B cell (primary cell): ENCODE measurements around the gene LIME1. TPM values are rescaled to one million over a fixed set of nuclear protein-coding genes. Genes with fewer than 3 reads are reported as not detected.

Experiments
- ATAC-seq: fragments of 200-7000 bp; cut with Tn5 transposase; one replicate; pipeline ENCODE4 v1.10.0; 2021; ENCODE audit warnings: low read depth, mild to moderate bottlenecking, moderate number of reproducible peaks, moderate library complexity
- CTCF ChIA-PET: fragments of 350-600 bp; sonication (Branson Sonifier 250); formaldehyde crosslinking; loops from one replicate; lab custom pipeline; 2021; ENCODE audit warnings: antibody characterized with exemption, inconsistent platforms; lab: Charles Lee
- POLR2A ChIA-PET: fragments of 350-600 bp; sonication (Branson Sonifier 250); formaldehyde crosslinking; loops from one replicate; lab custom pipeline; 2021; ENCODE audit warnings: antibody characterized with exemption; lab: Charles Lee
- DNase-seq: peaks from one replicate; pipeline ENCODE4 v3.0.0; 2013
- H2AFZ ChIP-seq: 2 replicates; pipeline ENCODE4 v1.6.1; 2012; ENCODE audit warnings: mild to moderate bottlenecking, low read depth, low read length; ENCODE audit not compliant: insufficient read depth, poor library complexity, severe bottlenecking
- H3K27ac ChIP-seq, 2 donors: 1 replicate in 1 of 2; 2 replicates in 1 of 2; pipeline ENCODE4 v1.5.1; 2012 to 2013; ENCODE audit warnings: low read length in 2 of 2, mild to moderate bottlenecking in 2 of 2, moderate library complexity in 1 of 2
- H3K27me3 ChIP-seq, 4 experiments: fragments of 200-600 bp in 1 of 4; sonication (generic) in 1 of 4; replicated peaks in 1 of 4; 1 replicate in 2 of 4; 2 replicates in 2 of 4; pipeline versions ENCODE4 v1.6.1 to v1.7.0; 2013 to 2016; ENCODE audit warnings: low read length in 3 of 4, mild to moderate bottlenecking in 2 of 4, mixed read lengths in 1 of 4, moderate library complexity in 1 of 4; ENCODE audit not compliant: insufficient read depth in 4 of 4, control insufficient read depth in 3 of 4; ENCODE audit errors: control extremely low read depth in 1 of 4
- H3K36me3 ChIP-seq, 2 experiments: replicated peaks in 1 of 2; 1 replicate in 1 of 2; 2 replicates in 1 of 2; pipeline versions ENCODE4 v1.6.1 to v1.7.1; 2013; ENCODE audit warnings: low read length in 1 of 2; ENCODE audit not compliant: insufficient read depth in 2 of 2, control insufficient read depth in 1 of 2; ENCODE audit errors: control extremely low read depth in 1 of 2, extremely low read depth in 1 of 2
- H3K4me1 ChIP-seq, 2 donors: fragments of 200-600 bp in 1 of 2; sonication (generic) in 1 of 2; 1 replicate in 1 of 2; 2 replicates in 1 of 2; pipeline versions ENCODE4 v1.5.1 to v1.6.1; 2013 to 2017; ENCODE audit warnings: low read length in 2 of 2; ENCODE audit not compliant: control insufficient read depth in 2 of 2, insufficient read depth in 2 of 2
- H3K4me2 ChIP-seq: replicated peaks from 2 replicates; pipeline ENCODE3; 2012; ENCODE audit warnings: mild to moderate bottlenecking, low read depth, low read length; ENCODE audit not compliant: poor library complexity, severe bottlenecking
- H3K4me3 ChIP-seq, 5 experiments: fragments of 200-600 bp in 1 of 5; sonication (generic) in 1 of 5; 1 replicate in 3 of 5; 2 replicates in 2 of 5; pipeline versions ENCODE4 v1.5.1 to v1.7.0; 2011 to 2016; ENCODE audit warnings: low read length in 4 of 5, mild to moderate bottlenecking in 4 of 5, low read depth in 2 of 5, control low read depth in 1 of 5, moderate library complexity in 1 of 5; ENCODE audit not compliant: insufficient read depth in 1 of 5; ENCODE audit errors: control extremely low read depth in 1 of 5, extremely low read depth in 1 of 5
- H3K79me2 ChIP-seq: fragments of 200-600 bp; sonication (generic); one replicate; pipeline ENCODE4 v1.6.0; 2016; ENCODE audit warnings: low read length; ENCODE audit not compliant: control insufficient read depth, insufficient read depth
- H3K9ac ChIP-seq: fragments of 200-600 bp; sonication (generic); 2 replicates; pipeline ENCODE4 v1.6.1; 2017; ENCODE audit warnings: mild to moderate bottlenecking, low read length, moderate library complexity
- H3K9me3 ChIP-seq, 3 donors: one replicate each; pipeline versions ENCODE4 v1.6.1 to v1.7.1; 2013; ENCODE audit warnings: low read length in 2 of 3; ENCODE audit not compliant: control insufficient read depth in 2 of 3, insufficient read depth in 1 of 3; ENCODE audit errors: control extremely low read depth in 1 of 3
- H4K20me1 ChIP-seq: 2 replicates; pipeline ENCODE4 v1.6.0; 2012; ENCODE audit warnings: mild to moderate bottlenecking, low read length; ENCODE audit not compliant: insufficient read depth, control insufficient read depth, poor library complexity, severe bottlenecking
- H3K27ac Mint-ChIP-seq: one replicate; pipeline ENCODE4 v1.8.0; 2021; ENCODE audit warnings: mixed read lengths
- H3K27me3 Mint-ChIP-seq: one replicate; pipeline ENCODE4 v1.8.0; 2021; ENCODE audit warnings: mixed read lengths
- H3K4me1 Mint-ChIP-seq: one replicate; pipeline ENCODE4 v1.8.0; 2021; ENCODE audit warnings: mixed read lengths
- H3K4me3 Mint-ChIP-seq: one replicate; pipeline ENCODE4 v1.8.0; 2021; ENCODE audit warnings: mixed read lengths
- H3K9me3 Mint-ChIP-seq: one replicate; pipeline ENCODE4 v1.8.0; 2022; ENCODE audit warnings: mixed read lengths; ENCODE audit not compliant: insufficient read depth
- EZH2 ChIP-seq: IDR thresholded peaks from 2 replicates; pipeline ENCODE4 v1.6.1; 2012; ENCODE audit warnings: borderline replicate concordance, low read depth, mild to moderate bottlenecking, moderate library complexity, low read length; ENCODE audit not compliant: insufficient read depth, poor library complexity, severe bottlenecking
- WGBS: methylation state at CpG from one replicate; pipeline ENCODE4 v1.1.5; 2013; ENCODE audit warnings: missing lambda C conversion rate; ENCODE audit not compliant: insufficient coverage; 5-methylcytosine and 5-hydroxymethylcytosine counted together
- intact Hi-C: fragments of 100-400 bp; cut with micrococcal nuclease; formaldehyde crosslinking; loops from one replicate; pipeline ENCODE4 v1.10.0; 2022
- polyA plus RNA-seq: library from polyadenylated mRNA; depleted of rRNA; stranded (reverse); fragments of >200 nt; gene quantifications from 2 replicates; pipeline ENCODE4 v1.2.3, GENCODE V29; 2012
- total RNA-seq, 2 donors: library from RNA; stranded (reverse); fragments of 120-200 nt in 1 of 2; gene quantifications; 1 replicate in 1 of 2; 2 replicates in 1 of 2; pipeline versions ENCODE4 v1.2.3 to v1.2.4, GENCODE V29; 2013 to 2022
- TF ChIP-seq, protein P1 (sequence below): fragments of 200-600 bp; IDR thresholded peaks from one replicate; pipeline ENCODE4 v1.8.0; 2022; ENCODE audit warnings: antibody characterized with exemption, mild to moderate bottlenecking

LIME1 gene
- total and polyA plus RNA-seq, 2 donors (not counting 1 experiment from before 2014, with no cell fraction given) = 14.5 to 95.2 TPM

DNA sequence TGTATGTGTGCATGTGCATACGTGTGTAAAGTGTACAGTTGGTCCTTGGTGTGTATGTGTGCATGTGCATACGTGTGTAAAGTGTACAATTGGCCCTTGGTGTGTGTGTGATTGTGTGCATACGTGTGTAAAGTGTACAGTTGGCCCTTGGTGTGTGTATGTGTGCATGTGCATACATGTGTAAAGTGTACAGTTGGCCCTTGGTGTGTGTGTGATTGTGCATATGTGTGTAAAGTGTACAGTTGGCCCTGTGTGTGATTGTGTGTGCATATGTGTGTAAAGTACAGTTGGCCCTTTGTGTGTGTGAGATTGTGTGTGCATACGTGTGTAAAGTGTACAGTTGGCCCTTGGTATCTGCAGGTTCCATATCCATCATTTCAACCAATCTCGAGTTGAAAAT, 5.1 kb upstream of the LIME1 start:
- Histone ChIP-seq H3K4me3 (no peak overlapping the region), H3K79me2 (peaks cover 57% of the 10 kb centered on the region), H3K4me1 (peaks cover 45 to 60% of the 10 kb centered on the region in 2 donors), H3K27ac (no peak overlapping the region), H3K27me3 (no peaks in the 10 kb centered on the region), H3K9ac (no peak overlapping the region), H4K20me1 (peaks cover 42% of the 10 kb centered on the region), H2AFZ (no peak overlapping the region), H3K4me2 (peak overlapping the region; percentile 62), H3K9me3 (peaks cover 0 to 2% (median 1%) of the 10 kb centered on the region in 3 donors), H3K36me3 (peaks cover 3 to 24% of the 10 kb centered on the region in 2 experiments)
- no peak for TF ChIP-seq EZH2
- TF ChIP-seq, protein P1, sequence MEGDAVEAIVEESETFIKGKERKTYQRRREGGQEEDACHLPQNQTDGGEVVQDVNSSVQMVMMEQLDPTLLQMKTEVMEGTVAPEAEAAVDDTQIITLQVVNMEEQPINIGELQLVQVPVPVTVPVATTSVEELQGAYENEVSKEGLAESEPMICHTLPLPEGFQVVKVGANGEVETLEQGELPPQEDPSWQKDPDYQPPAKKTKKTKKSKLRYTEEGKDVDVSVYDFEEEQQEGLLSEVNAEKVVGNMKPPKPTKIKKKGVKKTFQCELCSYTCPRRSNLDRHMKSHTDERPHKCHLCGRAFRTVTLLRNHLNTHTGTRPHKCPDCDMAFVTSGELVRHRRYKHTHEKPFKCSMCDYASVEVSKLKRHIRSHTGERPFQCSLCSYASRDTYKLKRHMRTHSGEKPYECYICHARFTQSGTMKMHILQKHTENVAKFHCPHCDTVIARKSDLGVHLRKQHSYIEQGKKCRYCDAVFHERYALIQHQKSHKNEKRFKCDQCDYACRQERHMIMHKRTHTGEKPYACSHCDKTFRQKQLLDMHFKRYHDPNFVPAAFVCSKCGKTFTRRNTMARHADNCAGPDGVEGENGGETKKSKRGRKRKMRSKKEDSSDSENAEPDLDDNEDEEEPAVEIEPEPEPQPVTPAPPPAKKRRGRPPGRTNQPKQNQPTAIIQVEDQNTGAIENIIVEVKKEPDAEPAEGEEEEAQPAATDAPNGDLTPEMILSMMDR = no peak
- POLR2A ChIA-PET = interaction anchor here (0.7 kb wide), 1 partner anchor 163 kb away, joined by 4 read pairs; no protein-coding TSS in a partner anchor
- Mint-ChIP-seq H3K4me1 (peaks cover 41% of the 10 kb centered on the region), H3K9me3 (no peaks in the 10 kb centered on the region), H3K27ac (no peak overlapping the region), H3K4me3 (no peak overlapping the region), H3K27me3 (no peaks in the 10 kb centered on the region)
- intact Hi-C loops = no loop called here
- ATAC-seq (no peak), DNase-seq (no peak)
- 75% methylated on average over 3 of the region's 5 CpGs for WGBS
- CTCF ChIA-PET = no interaction called here

DNA sequence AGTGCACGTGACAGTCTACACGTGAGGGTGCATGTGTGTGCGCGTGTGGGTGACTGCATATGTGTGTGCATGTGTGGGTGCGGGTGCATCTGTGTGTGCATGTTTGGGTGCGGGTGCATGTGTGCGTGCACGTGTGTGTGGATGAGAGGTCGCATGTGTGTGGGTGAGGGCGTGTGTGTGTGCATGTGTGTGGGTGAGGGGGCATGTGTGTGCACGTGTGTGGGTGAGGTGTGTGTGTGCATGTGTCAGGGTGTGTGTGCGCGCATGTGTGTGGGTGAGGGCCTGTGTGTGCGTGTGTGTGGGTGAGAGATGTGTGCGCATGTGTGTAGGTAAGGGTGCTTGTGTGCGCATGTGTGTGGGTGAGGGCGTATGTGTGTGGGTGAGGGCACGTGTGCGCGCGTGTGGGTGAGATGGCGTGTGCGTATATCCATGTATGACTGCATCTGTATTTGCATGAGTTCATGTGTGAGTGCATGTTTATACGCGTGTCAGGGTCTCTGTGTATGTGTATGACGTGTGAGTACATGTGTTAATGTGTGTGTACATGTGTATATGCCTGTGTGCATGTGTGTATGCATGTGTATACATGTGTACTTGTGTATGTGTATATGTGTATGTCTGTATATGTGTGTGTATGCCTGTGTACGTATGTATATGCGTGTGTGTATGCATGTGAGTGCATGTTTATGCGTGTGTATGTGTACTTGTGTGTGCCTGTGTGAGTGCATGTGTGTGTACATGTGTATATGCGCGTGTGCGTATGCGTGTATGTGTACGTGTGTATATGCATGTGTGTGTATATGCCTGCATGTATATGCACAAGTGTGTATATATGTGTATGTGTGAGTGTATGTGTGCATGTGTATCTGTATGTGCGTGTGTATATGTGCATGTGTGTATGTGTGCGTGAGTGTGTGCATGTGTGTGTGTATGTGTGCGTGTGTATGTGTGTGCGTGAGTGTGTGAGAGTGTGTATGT, 4.1 kb upstream of the LIME1 start:
- 94% methylated on average over 38 of the region's 38 CpGs for WGBS
- H3K4me2 ChIP-seq = no peak overlapping the region
- TF ChIP-seq, protein P1 = no peak
- TF ChIP-seq EZH2 = no peak
- peaks cover 51 to 65% of the 10 kb centered on the region in 2 donors for H3K4me1 ChIP-seq
- ChIA-PET CTCF (no interaction called here), POLR2A (no interaction called here)
- no peaks in the 10 kb centered on the region for H3K9me3 Mint-ChIP-seq
- H3K4me1 Mint-ChIP-seq = peaks cover 46% of the 10 kb centered on the region
- no peak overlapping the region for H2AFZ ChIP-seq
- no peaks in the 10 kb centered on the region for H3K27me3 ChIP-seq
- H3K4me3 ChIP-seq = no peak overlapping the region
- H3K4me3 Mint-ChIP-seq = no peak overlapping the region
- intact Hi-C loops = no loop called here
- no peak for ATAC-seq
- peaks cover 49% of the 10 kb centered on the region for H4K20me1 ChIP-seq
- H3K27ac Mint-ChIP-seq = no peak overlapping the region
- no peaks in the 10 kb centered on the region for H3K27me3 Mint-ChIP-seq
- H3K79me2 ChIP-seq = peaks cover 47% of the 10 kb centered on the region
- peaks cover 0 to 24% of the 10 kb centered on the region in 2 experiments for H3K36me3 ChIP-seq
- no peak overlapping the region for H3K27ac ChIP-seq
- no peaks in the 10 kb centered on the region for H3K9me3 ChIP-seq
- no peak overlapping the region for H3K9ac ChIP-seq
- DNase-seq = no peak
